Left kidney (tissue), 1 donor: ENCODE data around the gene CLINT1. TPM values are rescaled to one million over a fixed set of nuclear protein-coding genes. Genes with fewer than 3 reads are reported as not detected.

ENCODE experiments used
- polyA plus RNA-seq: library from polyadenylated mRNA; unstranded; fragments of 120-200 nt; gene quantifications from one replicate; pipeline ENCODE4 v1.2.1, GENCODE V29; 2013; ENCODE audit not compliant: insufficient read length

CLINT1 gene
- polyA plus RNA-seq, 1 donor = 158 TPM

Other genes starting within 250 kb of the CLINT1 start
- 0.50 TPM for gene SOX30, start 206.7 kb downstream of the CLINT1 start, polyA plus RNA-seq
- not detected for gene C5orf52, start 187.6 kb downstream of the CLINT1 start, polyA plus RNA-seq
- 30.5 TPM for gene THG1L, start 127.7 kb downstream of the CLINT1 start, polyA plus RNA-seq
- gene LSM11, start 115.4 kb downstream of the CLINT1 start, polyA plus RNA-seq = 9.7 TPM